Upper lobe of right lung (tissue), 1 donor: ENCODE data around the gene CD163L1. TPM values are rescaled to one million over a fixed set of nuclear protein-coding genes. Genes with fewer than 3 reads are reported as not detected.

Source experiments
- ATAC-seq: fragments of 200-7000 bp; cut with Tn5 transposase; one replicate; pipeline ENCODE4 v1.9.1; 2020; ENCODE audit warnings: mild to moderate bottlenecking, moderate library complexity
- DNase-seq: peaks from one replicate; pipeline ENCODE4 v3.0.0-alpha.2; 2020
- H3K27ac ChIP-seq: fragments of 200-600 bp; one replicate; pipeline ENCODE4 v1.8.0; 2022
- H3K27me3 ChIP-seq: fragments of 200-600 bp; one replicate; pipeline ENCODE4 v1.8.0; 2022; ENCODE audit warnings: mild to moderate bottlenecking
- H3K36me3 ChIP-seq: fragments of 200-600 bp; one replicate; pipeline ENCODE4 v1.8.0; 2022
- H3K4me1 ChIP-seq: fragments of 200-600 bp; one replicate; pipeline ENCODE4 v1.8.0; 2022
- H3K4me3 ChIP-seq: fragments of 200-600 bp; one replicate; pipeline ENCODE4 v1.8.0; 2022; ENCODE audit warnings: mild to moderate bottlenecking
- H3K9me3 ChIP-seq: fragments of 200-600 bp; one replicate; pipeline ENCODE4 v1.8.0; 2022
- CTCF ChIP-seq: fragments of 200-600 bp; IDR thresholded peaks from one replicate; pipeline ENCODE4 v1.8.0; 2022; ENCODE audit warnings: antibody characterized with exemption
- intact Hi-C: fragments of 100-400 bp; cut with DNase I; formaldehyde crosslinking; loops from one replicate; pipeline ENCODE4 v1.11.0; 2022
- total RNA-seq: library from RNA; stranded (reverse); fragmentation: NEBNext Ultra II Directional; extraction: Animal tissue kit (Norgen Biotek cat#: 25700); gene quantifications from one replicate; pipeline ENCODE4 v1.2.1, GENCODE V29; 2021
- donor health status: DM: no; HTN: yes; CAD: no; lungs with severe emphysema.

CD163L1 gene
- total RNA-seq, 1 donor from 2014 or later, result 6.1 TPM

- intact Hi-C loops, result no loop called here
Observed at GRCh38 chr12:7472060-7472459, 28.1 kb upstream of the CD163L1 start.

GRCh38 chr12:7460375-7461259, 16.7 kb upstream of the CD163L1 start:
- DNase-seq, result no peak

More at GRCh38 chr12:7472060-7472459, 28.1 kb upstream of the CD163L1 start:
- Histone ChIP-seq H3K27ac (no peak overlapping the region), H3K36me3 (no peaks in the 10 kb centered on the region), H3K27me3 (no peaks in the 10 kb centered on the region), H3K9me3 (no peaks in the 10 kb centered on the region), H3K4me3 (no peak overlapping the region), H3K4me1 (no peaks in the 10 kb centered on the region)
- no peak for TF ChIP-seq CTCF
- ATAC-seq (no peak), DNase-seq (no peak)

GRCh38 chr12:7459973-7460372, 16.0 kb upstream of the CD163L1 start:
- DNase-seq, result no peak
- Histone ChIP-seq H3K27me3 (no peaks in the 10 kb centered on the region), H3K9me3 (no peaks in the 10 kb centered on the region), H3K27ac (no peak overlapping the region), H3K4me3 (no peak overlapping the region), H3K36me3 (no peaks in the 10 kb centered on the region), H3K4me1 (no peaks in the 10 kb centered on the region)
- peak; percentile 27 for ATAC-seq
- no peak for TF ChIP-seq CTCF
- intact Hi-C loops, result loop anchor here (10.0 kb wide), 1 partner anchor 235 kb away; no protein-coding TSS in a partner anchor

More at GRCh38 chr12:7460375-7461259, 16.7 kb upstream of the CD163L1 start:
- TF ChIP-seq CTCF, result peak; percentile 87
- no peak overlapping the region for H3K4me3 ChIP-seq
- ATAC-seq, result peak; percentile 94
- H3K27ac ChIP-seq, result no peak overlapping the region
- peaks cover 5% of the 10 kb centered on the region for H3K27me3 ChIP-seq
- intact Hi-C loops, result loop anchor here (10.0 kb wide), 1 partner anchor 236 kb away; no protein-coding TSS in a partner anchor
- no peaks in the 10 kb centered on the region for H3K36me3 ChIP-seq
- no peaks in the 10 kb centered on the region for H3K4me1 ChIP-seq
- H3K9me3 ChIP-seq, result no peaks in the 10 kb centered on the region

GRCh38 chr12:7451756-7452155, 7.8 kb upstream of the CD163L1 start:
- no peaks in the 10 kb centered on the region for H3K4me1 ChIP-seq
- H3K27ac ChIP-seq, result no peak overlapping the region
- DNase-seq (no peak), ATAC-seq (no peak)
- no peaks in the 10 kb centered on the region for H3K27me3 ChIP-seq
- H3K36me3 ChIP-seq, result no peaks in the 10 kb centered on the region
- H3K9me3 ChIP-seq, result no peaks in the 10 kb centered on the region
- no peak overlapping the region for H3K4me3 ChIP-seq
- intact Hi-C loops, result no loop called here
- no peak for TF ChIP-seq CTCF

- H3K9me3 ChIP-seq, result no peaks in the 10 kb centered on the region
- intact Hi-C loops, result no loop called here
- TF ChIP-seq CTCF, result no peak
- H3K36me3 ChIP-seq, result no peaks in the 10 kb centered on the region
- no peak overlapping the region for H3K4me3 ChIP-seq
- DNase-seq, result no peak
- H3K27ac ChIP-seq, result no peak overlapping the region
- no peaks in the 10 kb centered on the region for H3K27me3 ChIP-seq
- no peak for ATAC-seq
- H3K4me1 ChIP-seq, result no peaks in the 10 kb centered on the region
Observed at GRCh38 chr12:7450667-7451066, 6.7 kb upstream of the CD163L1 start.
